Stimulated activated effector memory CD8-positive, alpha-beta T cell treated with anti-CD3 and anti-CD28 coated beads, Interleukin-12 subunit alpha, Interleukin-12 subunit beta, amount 100 ng/mL, for 72 hours (primary cell): Measurements from ENCODE around the gene DDR2.

Experiments used
- ATAC-seq: fragments of 150-1000 bp; cut with Tn5 transposase; 2 replicates; pipeline ENCODE4 v1.10.0; 2021
- DNase-seq, 2 donors: peaks; one replicate each; pipeline ENCODE4 v3.0.0; 2021 to 2022; ENCODE audit warnings: low spot score in 2 of 2
- H3K27ac Mint-ChIP-seq: one replicate; pipeline ENCODE4 v1.8.0; 2022; ENCODE audit warnings: mild to moderate bottlenecking, mixed read lengths
- H3K36me3 Mint-ChIP-seq: one replicate; pipeline ENCODE4 v1.8.0; 2022; ENCODE audit warnings: mild to moderate bottlenecking, mixed read lengths
- H3K4me1 Mint-ChIP-seq: one replicate; pipeline ENCODE4 v1.8.0; 2022; ENCODE audit warnings: mixed read lengths
- H3K4me3 Mint-ChIP-seq: one replicate; pipeline ENCODE4 v1.8.0; 2022; ENCODE audit warnings: mild to moderate bottlenecking, mixed read lengths
- H3K9me3 Mint-ChIP-seq: one replicate; pipeline ENCODE4 v1.8.0; 2022; ENCODE audit warnings: mixed read lengths

DDR2 gene

DNA sequence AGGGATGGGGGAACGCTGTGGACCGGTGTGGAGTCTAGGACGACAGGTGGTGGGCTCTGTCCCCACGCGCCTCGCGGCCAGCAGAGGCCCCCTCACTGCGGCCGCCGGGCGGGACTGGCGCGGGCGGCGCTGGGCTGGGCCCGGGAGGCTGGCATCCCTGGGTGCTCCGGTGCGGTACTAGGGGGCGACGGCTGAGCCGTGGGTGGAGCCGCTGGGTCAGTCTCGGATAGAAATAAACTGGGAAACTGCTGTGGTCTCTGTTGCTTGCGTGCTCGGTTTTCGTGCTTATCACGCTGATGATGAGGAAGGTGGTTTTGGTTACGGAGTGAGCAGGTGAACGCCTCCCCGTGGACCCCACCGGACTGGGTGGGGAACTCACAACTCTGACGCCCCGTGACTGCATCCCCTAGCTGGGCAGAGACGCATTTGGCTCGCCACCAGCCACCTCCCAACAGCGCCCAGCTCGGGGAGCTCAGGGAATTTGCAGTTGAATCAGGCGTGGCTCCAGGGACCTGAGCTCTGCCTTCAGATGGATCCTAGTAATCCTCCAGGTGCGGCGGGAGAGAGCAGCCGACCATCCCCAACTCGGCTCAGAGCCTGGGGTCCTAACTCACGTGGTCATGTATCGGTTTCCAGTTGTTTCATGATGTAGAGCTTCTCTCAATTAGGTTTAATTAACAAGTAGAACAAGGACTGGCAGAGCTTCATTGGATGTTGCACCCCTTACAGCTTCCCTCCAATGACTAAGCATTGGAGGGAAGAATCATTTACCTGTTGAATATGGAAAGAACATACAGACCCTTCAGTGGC is 190.3 kb downstream of the DDR2 start:
- DNase-seq (peak in 1 of 2 donors; percentile 51), ATAC-seq (peak; percentile 59)
- no peaks in the 10 kb centered on the region for H3K36me3 Mint-ChIP-seq
- peak overlapping the region; percentile 65 for H3K4me3 Mint-ChIP-seq
- peak overlapping the region; percentile 72 for H3K27ac Mint-ChIP-seq
- H3K4me1 Mint-ChIP-seq = peaks cover 26% of the 10 kb centered on the region
- H3K9me3 Mint-ChIP-seq = no peaks in the 10 kb centered on the region

DNA sequence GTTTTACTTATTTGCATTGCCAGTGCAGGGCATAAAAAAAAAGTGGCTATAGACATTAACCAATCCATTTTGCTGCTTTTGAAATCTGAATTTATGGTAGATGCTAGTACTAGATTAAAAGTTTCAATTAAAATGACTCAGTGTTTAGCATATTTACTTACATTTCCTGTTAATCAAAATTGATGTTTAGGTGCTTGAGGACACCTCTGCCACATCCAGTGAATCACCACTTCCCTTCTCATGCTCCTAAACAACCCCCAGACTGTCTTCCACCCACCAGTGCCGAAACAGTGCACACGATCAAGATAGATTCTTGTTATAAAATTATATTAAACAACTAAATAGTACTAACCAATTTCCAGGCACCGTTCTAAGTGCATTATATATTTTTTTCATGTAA is 191.0 kb downstream of the DDR2 start:
- H3K27ac Mint-ChIP-seq = peak overlapping the region; percentile 72
- peak overlapping the region; percentile 65 for H3K4me3 Mint-ChIP-seq
- H3K36me3 Mint-ChIP-seq = no peaks in the 10 kb centered on the region
- peaks cover 26% of the 10 kb centered on the region for H3K4me1 Mint-ChIP-seq
- ATAC-seq = peak; percentile 90
- DNase-seq = no peak
- no peaks in the 10 kb centered on the region for H3K9me3 Mint-ChIP-seq

DNA sequence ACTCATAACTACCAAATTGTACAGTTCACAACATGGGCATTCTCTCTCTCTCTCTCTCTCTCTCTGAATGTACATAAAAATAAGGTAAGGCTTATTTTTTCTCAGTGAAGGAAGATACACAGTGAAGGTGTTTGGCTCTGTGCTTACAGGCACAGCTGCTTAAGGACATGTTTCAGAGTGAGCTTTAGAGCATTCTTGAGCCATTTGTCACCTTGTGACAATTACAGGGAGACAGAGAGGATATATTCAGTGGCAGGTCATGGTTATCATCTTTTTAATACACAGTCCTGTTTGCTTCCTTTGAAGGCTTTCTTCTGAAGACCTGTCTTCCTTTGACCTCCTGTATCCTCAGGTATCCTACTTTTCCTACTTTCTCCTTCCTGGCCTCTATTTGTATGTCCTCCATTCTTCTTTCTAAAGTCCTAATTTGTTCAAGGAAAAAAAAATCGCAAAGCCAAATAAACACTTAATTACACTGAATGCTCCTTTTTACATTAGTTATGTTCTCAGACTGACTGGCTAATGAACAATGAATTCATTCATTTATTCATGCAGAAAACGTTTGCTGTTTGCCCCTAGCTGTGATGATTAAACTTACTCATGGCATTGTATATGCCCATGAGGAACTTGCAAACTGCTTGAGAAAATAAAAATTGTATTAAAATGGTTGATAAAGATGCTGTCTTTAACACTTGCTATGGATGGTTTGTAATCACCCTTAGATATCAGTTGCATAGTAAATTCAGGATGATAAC is 191.7 kb downstream of the DDR2 start:
- DNase-seq = no peak
- Mint-ChIP-seq H3K4me3 (no peak overlapping the region), H3K27ac (no peak overlapping the region), H3K9me3 (no peaks in the 10 kb centered on the region), H3K4me1 (peaks cover 26% of the 10 kb centered on the region), H3K36me3 (no peaks in the 10 kb centered on the region)
- peak; percentile 3 for ATAC-seq

DNA sequence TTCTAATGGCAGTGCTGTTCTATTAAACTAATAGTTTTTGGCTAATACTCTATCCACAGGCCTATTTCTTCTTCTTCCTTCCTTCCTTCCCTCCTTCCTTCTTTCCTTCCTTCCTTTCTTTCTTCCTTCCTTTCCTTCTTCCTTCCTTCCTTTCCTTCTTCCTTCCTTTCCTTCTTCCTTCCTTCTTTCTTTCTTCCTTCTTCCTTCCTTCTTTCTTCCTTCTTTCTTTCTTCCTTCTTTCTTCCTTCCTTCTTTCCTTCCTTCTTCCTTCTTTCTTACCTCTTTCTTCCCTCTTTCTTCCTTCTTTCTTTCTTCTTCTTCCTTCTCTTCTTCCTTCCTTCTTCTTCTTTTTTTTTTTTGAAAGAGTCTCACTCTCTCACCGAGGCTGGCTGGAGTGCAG is 197.0 kb downstream of the DDR2 start:
- no peaks in the 10 kb centered on the region for H3K36me3 Mint-ChIP-seq
- ATAC-seq (no peak), DNase-seq (no peak)
- no peak overlapping the region for H3K27ac Mint-ChIP-seq
- peaks cover 8% of the 10 kb centered on the region for H3K4me1 Mint-ChIP-seq
- no peak overlapping the region for H3K4me3 Mint-ChIP-seq
- H3K9me3 Mint-ChIP-seq = no peaks in the 10 kb centered on the region

DNA sequence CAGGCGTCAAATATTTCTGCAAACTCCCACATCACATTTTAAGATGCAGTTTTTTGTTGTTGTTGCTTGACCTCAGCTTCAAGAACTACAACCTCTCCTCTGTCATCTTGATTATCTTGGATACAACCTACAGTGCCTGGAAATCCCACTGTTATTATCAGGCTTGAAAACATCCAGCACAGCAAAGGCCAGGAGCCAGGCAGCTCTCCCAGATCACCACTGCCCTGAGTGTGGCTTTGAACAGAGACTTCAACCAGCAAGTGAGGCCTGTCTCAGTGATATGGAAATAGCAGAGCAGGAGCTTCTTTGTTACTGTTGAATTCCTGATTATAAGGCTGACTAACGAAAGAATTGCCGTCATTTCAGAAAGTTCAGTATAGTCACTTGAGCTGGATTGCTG is 200.2 kb downstream of the DDR2 start:
- no peak overlapping the region for H3K4me3 Mint-ChIP-seq
- H3K27ac Mint-ChIP-seq = no peak overlapping the region
- H3K36me3 Mint-ChIP-seq = no peaks in the 10 kb centered on the region
- no peaks in the 10 kb centered on the region for H3K9me3 Mint-ChIP-seq
- peaks cover 23% of the 10 kb centered on the region for H3K4me1 Mint-ChIP-seq
- DNase-seq (no peak), ATAC-seq (no peak)

DNA sequence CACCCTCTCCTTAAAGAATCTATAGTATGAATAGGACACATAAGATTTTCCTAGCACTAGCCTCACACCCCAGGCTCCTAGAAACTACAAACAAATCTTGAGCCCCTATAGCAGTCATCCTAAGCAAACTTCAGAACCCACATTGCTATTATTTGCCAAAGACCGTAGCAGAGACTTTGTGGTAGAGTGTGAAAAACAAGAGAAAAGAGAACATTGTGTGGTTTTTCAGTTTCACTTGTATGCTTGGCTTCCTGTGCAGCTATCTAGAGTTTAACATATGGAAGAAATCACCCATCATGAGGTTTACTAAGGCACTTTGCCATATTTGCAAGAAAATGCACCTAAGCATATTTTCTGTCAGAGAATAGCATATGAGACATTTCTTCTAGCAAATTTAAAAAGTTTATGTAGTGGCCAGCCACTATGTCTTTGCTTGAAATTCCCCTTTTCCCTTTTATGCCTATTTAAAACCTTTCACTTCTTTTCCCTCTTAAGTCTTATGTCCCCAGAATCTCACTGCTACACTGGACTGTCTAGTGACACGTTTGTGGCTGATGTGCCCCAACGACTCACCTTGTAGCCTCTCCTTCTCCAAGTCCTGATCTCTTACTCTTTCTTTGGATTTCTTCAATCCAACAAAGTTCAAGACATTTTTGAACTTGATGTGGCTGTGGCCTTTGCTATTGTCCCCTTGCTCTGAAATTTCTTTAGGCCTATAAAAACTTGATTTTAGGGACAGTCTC is 203.1 kb downstream of the DDR2 start:
- DNase-seq (no peak), ATAC-seq (peak; percentile 95)
- Mint-ChIP-seq H3K4me1 (peaks cover 23% of the 10 kb centered on the region), H3K36me3 (no peaks in the 10 kb centered on the region), H3K27ac (peak overlapping the region; percentile 10), H3K9me3 (peaks cover 10% of the 10 kb centered on the region), H3K4me3 (no peak overlapping the region)
